Adipose tissue (tissue), 3 donors: ENCODE results near the gene PTPRM. TPM values are rescaled to one million over a fixed set of nuclear protein-coding genes. Genes with fewer than 3 reads are reported as not detected.

ENCODE experiments used
- H3K27ac ChIP-seq: one replicate; pipeline ENCODE4 v1.5.1; 2013; ENCODE audit warnings: low read depth, low read length
- WGBS, 3 donors: extraction: QIAGEN DNeasy Blood & Tissue Kit; methylation state at CpG; one replicate each; pipeline ENCODE4 v1.1.7; 2013; 5-methylcytosine and 5-hydroxymethylcytosine counted together
- polyA plus RNA-seq, 3 donors: library from polyadenylated mRNA; stranded (reverse); fragments of 200-250 nt; gene quantifications; one replicate each; pipeline ENCODE4 v1.2.3, GENCODE V29; 2013
- donor health status: healthy with polysubstance abuse.
- donor health status: Bipolar disorder and iron deficiency.
- donor health status: healthy.

Gene PTPRM
- 100 to 1,000 TPM in 1 of 3 donors, 10 to 100 TPM in 2; 20.6 to 106 (median 88.9) TPM for polyA plus RNA-seq

GRCh38 chr18:7566567-7567473, at the start of gene PTPRM:
Gene PTPRM, plus strand, starts transcription at chr18:7567316. Its CDS starts 503 bp downstream, at chr18:7567819.
- 0 to 1% (median 1%) methylated on average over 105 to 139 of the region's 139 CpGs for WGBS, 3 donors
- peak within 1 kb of the TSS; percentile 64 for H3K27ac ChIP-seq

GRCh38 chr18:7517852-7518251, 49.3 kb upstream of the PTPRM start:
- H3K27ac ChIP-seq: no peak overlapping the region
- WGBS, 3 donors: 68 to 89% (median 86%) methylated on average over 4 of the region's 4 CpGs

GRCh38 chr18:7520200-7520785, 46.8 kb upstream of the PTPRM start:
- H3K27ac ChIP-seq: no peak overlapping the region
- 70 to 80% (median 74%) methylated on average over 6 of the region's 6 CpGs for WGBS, 3 donors

- H3K27ac ChIP-seq: no peak overlapping the region
- WGBS, 3 donors: 84 to 88% (median 87%) methylated on average over 8 of the region's 8 CpGs
Observed at GRCh38 chr18:7521226-7521856, 45.8 kb upstream of the PTPRM start.

- H3K27ac ChIP-seq: no peak overlapping the region
- WGBS, 3 donors: 90 to 94% (median 91%) methylated on average over 3 of the region's 3 CpGs
Observed at GRCh38 chr18:7523772-7524171, 43.3 kb upstream of the PTPRM start.

- no peak overlapping the region for H3K27ac ChIP-seq
- 37 to 53% (median 39%) methylated on average over 2 of the region's 2 CpGs for WGBS, 3 donors
Observed at GRCh38 chr18:7524786-7525185, 42.3 kb upstream of the PTPRM start.

- no peak overlapping the region for H3K27ac ChIP-seq
- 66 to 87% (median 83%) methylated on average over 4 of the region's 4 CpGs for WGBS, 3 donors
Observed at GRCh38 chr18:7532942-7533341, 34.2 kb upstream of the PTPRM start.

- no peak overlapping the region for H3K27ac ChIP-seq
- WGBS, 3 donors: 87 to 92% (median 88%) methylated on average over 5 of the region's 5 CpGs
Observed at GRCh38 chr18:7535436-7536205, 31.5 kb upstream of the PTPRM start.

- 93 to 100% (median 100%) methylated on average over 1 of the region's 1 CpG for WGBS, 3 donors
- H3K27ac ChIP-seq: no peak overlapping the region
Observed at GRCh38 chr18:7537145-7537544, 30.0 kb upstream of the PTPRM start.

- 84 to 90% (median 84%) methylated on average over 4 to 5 of the region's 5 CpGs for WGBS, 3 donors
- H3K27ac ChIP-seq: no peak overlapping the region
Observed at GRCh38 chr18:7541835-7542234, 25.3 kb upstream of the PTPRM start.

GRCh38 chr18:7544686-7545085, 22.4 kb upstream of the PTPRM start:
- WGBS, 3 donors: 88 to 91% (median 88%) methylated on average over 1 of the region's 1 CpG
- H3K27ac ChIP-seq: no peak overlapping the region

- WGBS, 3 donors: 55 to 76% (median 57%) methylated on average over 5 of the region's 5 CpGs
- no peak overlapping the region for H3K27ac ChIP-seq
Observed at GRCh38 chr18:7545734-7546133, 21.4 kb upstream of the PTPRM start.

- no peak overlapping the region for H3K27ac ChIP-seq
- WGBS, 3 donors: 86 to 91% (median 87%) methylated on average over 11 of the region's 11 CpGs
Observed at GRCh38 chr18:7548221-7548620, 18.9 kb upstream of the PTPRM start.

GRCh38 chr18:7548721-7549120, 18.4 kb upstream of the PTPRM start:
- no peak overlapping the region for H3K27ac ChIP-seq
- WGBS, 3 donors: 61 to 82% (median 73%) methylated on average over 3 of the region's 3 CpGs

GRCh38 chr18:7557973-7558372, 9.1 kb upstream of the PTPRM start:
- H3K27ac ChIP-seq: no peak overlapping the region
- WGBS, 3 donors: 57 to 67% (median 63%) methylated on average over 2 of the region's 2 CpGs

- no peak overlapping the region for H3K27ac ChIP-seq
- WGBS, 3 donors: 90 to 98% (median 92%) methylated on average over 2 of the region's 2 CpGs
Observed at GRCh38 chr18:7558769-7559168, 8.3 kb upstream of the PTPRM start.

GRCh38 chr18:7559709-7560319, 7.3 kb upstream of the PTPRM start:
- 63 to 88% (median 77%) methylated on average over 4 of the region's 4 CpGs for WGBS, 3 donors

GRCh38 chr18:7561909-7562460, 5.1 kb upstream of the PTPRM start:
- H3K27ac ChIP-seq: no peak overlapping the region
- 60 to 67% (median 62%) methylated on average over 7 of the region's 7 CpGs for WGBS, 3 donors

More at GRCh38 chr18:7559709-7560319, 7.3 kb upstream of the PTPRM start:
- no peak overlapping the region for H3K27ac ChIP-seq
